HG03432 (cell line): ENCODE measurements around the gene KIF25.

Experiments used
- ATAC-seq: cut with Tn5 transposase; IDR thresholded peaks from one replicate; pipeline ENCODE4 v1.9.1; 2021; ENCODE audit warnings: mild to moderate bottlenecking, moderate library complexity; ENCODE audit not compliant: unreplicated experiment

The KIF25 gene

DNA sequence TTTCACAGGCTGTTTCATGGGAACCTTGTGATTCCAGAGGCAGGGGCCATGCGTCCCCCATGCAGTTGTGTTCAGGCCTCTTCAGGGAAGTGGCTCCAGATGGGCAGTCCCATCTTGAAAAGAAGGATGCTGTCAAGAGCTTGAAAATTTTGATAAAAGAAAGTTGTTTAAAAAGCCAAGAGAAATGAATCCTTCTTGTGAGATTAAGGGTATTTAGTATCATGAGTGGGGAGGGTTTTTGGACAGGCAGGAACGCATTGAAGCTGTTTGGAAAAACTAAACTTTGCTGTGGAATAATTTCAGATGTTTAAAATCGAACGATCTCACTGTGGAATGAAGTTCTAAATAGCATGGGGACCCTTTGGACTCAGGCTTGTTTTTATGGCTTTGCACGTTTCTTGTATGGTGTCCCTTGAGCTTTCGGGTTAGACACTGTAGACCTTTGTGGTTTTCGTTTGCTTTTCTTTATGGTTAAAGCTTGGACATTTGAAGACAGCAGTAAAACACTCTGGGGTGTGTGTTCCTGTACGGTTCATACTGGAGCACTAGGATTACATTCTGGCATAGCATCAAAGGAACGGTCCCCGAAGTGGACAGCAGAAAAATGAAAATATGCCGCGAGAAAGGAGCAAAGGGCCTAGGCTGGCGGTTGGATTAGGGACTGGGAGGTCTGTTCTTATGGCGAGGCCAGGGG, 18.2 kb downstream of the KIF25 start:
- ATAC-seq = no peak

GRCh38 chr6:168016176-168016620, 18.7 kb downstream of the KIF25 start:
- ATAC-seq = no peak

DNA sequence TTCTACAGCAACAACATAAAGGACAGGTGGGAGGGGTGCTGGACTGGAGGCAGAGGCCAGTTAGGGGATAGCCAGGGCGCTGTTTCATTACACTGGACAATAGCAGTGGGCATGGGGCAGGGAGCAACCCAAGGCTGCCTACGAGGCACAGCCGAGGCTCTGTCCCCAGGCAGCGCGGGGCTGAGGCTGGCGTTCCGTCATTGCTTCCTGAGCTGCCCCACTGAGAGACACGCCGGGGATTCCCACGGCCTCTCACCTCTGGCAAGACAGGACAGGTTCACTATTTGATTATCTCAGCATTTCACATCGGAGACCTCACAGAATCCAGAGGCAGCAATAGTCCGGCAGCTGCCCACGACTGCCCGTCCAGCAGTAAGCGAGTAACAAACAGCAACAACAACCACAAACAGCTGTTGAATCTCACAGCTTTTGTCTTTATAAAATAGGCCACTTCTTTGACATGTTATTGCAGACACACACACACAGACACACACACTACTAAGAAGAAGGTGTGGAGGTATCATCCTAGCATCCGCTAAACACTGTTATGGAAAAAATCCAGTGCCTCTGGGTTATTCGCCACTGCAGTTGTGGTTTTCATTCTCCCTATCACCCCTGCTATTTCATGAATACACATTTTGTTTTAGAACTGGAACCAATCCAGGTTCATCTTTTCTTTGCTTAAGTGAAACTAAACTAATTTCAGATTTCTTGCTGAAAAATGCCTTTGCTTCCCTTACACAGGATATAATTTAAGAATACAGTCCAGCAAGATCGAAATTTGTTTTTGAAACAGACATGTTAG, 19.5 kb downstream of the KIF25 start:
- ATAC-seq = no peak

GRCh38 chr6:168017629-168018028, 20.2 kb downstream of the KIF25 start:
- no peak for ATAC-seq

GRCh38 chr6:168018664-168019063, 21.2 kb downstream of the KIF25 start:
- ATAC-seq = no peak

- no peak for ATAC-seq
These were observed 22.8 kb downstream of the KIF25 start for GRCh38 chr6:168020242-168020641.

- no peak for ATAC-seq
These were observed 24.1 kb downstream of the KIF25 start for GRCh38 chr6:168021581-168021980.

DNA sequence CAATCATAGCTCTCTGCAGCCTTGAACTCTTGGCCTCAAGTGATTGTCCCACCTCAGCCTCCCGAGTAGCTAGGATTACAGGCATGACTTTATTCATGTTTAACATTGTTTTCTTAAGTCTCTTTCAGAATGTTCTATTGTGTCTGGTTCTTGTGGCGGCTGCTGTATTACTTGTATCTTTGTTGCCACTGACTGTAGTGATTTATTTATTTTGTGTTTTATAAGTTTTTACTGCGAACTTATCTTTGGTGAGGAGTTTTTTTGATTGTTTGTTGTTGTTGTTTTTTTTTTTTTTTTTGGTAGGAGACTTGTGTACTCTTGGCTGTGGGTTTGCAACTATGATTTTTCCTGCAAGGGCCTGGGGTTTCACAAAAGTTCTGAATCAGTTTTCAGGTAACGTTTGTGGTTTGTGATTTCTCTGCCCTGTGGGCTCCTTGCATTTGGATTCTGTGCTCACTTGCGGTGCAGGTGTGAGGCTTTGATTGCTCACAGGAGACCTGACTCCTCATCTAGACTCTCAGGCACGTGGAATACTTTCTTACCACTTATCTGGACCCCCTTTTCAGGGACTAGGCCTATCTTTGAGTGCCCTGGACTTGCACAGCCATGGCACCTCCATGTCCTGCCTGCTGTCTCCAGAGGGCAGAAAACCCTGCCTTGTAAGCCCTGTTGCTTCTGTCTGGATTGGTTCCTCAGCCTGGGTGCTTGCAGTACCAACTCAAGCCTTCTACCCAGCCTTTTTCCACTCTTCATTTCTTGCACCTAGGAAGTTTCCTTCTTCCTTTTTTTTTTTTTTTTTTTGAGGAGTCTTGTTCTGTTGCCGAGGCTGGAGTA, 25.2 kb downstream of the KIF25 start:
- ATAC-seq = no peak

- no peak for ATAC-seq
These were observed 27.6 kb downstream of the KIF25 start for GRCh38 chr6:168024951-168025510.

DNA sequence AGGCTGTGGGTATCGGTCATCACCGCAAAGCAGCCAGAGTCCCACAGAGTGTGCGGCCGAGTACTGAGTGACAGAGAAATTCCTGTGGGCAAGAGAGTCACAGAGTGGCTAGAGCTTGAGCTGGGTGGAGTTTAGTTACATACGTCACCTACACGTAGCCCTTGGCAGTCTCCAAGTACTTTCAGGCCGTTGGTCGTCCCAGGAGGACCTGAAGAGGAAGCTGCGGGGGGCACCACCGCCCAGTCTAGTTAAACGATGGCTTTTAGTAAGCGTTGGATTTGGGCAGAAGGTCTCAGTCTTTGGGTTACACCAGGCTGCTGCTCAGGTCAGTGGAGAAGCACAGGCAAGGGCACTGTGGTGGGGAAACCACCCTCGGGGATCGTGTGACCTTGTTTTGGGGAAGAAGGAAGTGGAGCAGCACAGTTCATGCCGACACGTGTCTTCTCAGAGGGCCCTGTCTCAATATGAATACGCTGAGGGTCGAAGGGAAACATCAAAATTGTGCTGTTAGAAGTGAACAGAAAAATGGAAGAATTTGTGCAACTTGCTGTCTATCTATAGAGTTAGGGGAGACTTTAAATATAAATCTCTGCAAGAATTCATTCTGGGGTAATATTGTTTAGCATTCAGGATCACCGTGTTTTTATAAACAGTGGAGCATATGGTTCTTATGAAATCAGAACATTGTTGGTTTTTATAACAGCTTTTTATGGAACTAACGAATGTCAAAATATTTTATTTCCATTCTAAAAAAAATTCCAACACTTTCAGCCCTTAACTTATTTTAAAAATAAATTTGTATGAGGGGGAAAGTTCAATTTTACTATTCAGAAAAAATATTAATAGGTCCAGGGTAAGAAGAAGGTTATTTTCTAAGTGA, 28.6 kb downstream of the KIF25 start:
- no peak for ATAC-seq

DNA sequence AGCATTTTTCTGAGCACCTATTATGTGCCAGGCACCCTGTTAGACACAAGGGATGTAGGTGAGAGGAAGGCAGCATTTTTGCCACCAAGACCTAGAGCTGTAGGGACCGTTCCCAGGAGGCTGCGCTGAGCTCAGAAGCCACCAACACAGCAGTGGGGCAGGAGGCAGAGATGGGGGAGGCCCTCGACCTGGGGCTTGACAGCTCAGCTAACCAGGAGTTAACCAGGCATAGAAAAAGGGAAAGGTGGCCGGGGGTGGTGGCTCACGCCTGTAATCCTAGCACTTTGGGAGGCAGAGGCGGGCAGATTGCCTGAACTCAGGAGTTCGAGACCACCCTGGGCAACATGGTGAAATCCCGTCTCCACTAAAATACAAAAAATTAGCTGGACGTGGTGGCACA, 29.5 kb downstream of the KIF25 start:
- ATAC-seq = no peak

- ATAC-seq = no peak
These were observed 30.1 kb downstream of the KIF25 start for GRCh38 chr6:168027521-168027920.

DNA sequence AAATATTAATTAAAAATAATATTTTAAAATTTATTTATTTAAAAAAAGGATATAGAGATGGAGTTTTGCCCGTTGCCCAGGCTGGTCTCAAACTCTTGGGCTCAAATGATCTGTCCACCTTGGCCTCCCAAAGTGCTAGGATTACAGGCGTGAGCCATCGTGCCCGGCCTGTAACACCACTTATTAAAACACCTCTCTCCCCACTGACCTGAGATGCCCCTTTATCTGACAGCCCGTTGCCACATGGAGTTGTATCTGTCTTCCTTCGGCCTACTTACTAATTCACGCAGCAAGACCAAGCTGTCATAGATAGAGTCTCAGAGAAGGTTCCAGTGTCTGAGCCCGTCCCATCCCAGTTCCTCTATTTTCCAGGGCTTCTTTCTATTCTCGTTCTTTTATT, 30.7 kb downstream of the KIF25 start:
- no peak for ATAC-seq

DNA sequence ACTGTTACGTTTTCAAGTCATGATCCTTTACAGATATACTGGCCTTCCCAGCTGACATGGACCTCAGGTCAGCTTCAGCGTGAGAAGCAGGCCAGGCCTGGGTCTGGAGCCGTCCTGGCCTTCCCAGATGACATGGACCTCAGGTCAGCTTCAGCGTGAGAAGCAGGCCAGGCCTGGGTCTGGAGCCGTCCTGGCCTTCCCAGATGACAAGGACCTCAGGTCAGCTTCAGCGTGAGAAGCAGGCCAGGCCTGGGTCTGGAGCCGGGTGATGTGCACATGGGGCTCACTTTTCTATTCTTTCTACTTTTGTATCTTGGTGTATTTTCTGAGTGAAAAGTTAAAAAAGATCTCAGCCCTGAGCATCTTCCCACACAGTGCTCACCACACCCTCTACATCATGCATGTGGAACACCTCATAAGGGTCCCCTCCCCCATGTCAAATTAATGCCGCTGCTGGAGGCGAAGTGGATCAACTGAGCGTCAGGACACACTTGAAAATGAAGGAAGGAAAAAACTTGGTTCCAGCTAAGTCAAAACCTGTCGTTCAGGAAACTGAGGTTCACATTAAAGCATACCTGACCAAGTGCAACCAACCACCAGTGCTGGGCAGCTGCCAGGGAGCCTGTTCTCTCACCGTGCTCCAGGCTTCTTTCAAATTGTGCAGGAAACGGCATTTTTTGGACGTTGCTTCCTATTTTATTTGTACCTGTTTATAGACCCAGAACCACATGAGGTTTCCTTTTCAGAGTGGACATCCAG, 32.2 kb downstream of the KIF25 start:
- ATAC-seq = no peak

- no peak for ATAC-seq
These were observed 32.8 kb downstream of the KIF25 start for GRCh38 chr6:168030218-168030746.

- no peak for ATAC-seq
These were observed 33.4 kb downstream of the KIF25 start for GRCh38 chr6:168030908-168031307.

GRCh38 chr6:168031411-168031971, 34.0 kb downstream of the KIF25 start:
- no peak for ATAC-seq

GRCh38 chr6:168032005-168032760, 34.7 kb downstream of the KIF25 start:
- ATAC-seq = no peak
